ENCODE measurements around the gene MLN. TPM values are rescaled to one million over a fixed set of nuclear protein-coding genes. Genes with fewer than 3 reads are reported as not detected.

The MLN gene
- polyA plus RNA-seq, 1 of the 3 experiments (the other 2 are of a cell fraction) = not detected

GRCh38 chr6:33771146-33772081 is 32.4 kb downstream of the MLN start (continued):
- TF ChIP-seq REST (IDR thresholded peaks at IDR 0.05; ENCODE audit: low read depth, low read length) (no peak), TCF12 (IDR thresholded peaks at IDR 0.05) (peak; percentile 61), YY1 (IDR thresholded peaks at IDR 0.05; ENCODE audit: low read depth) (peak; percentile 39; the same call in 1 of the 2 replicates), JUND (IDR thresholded peaks at IDR 0.05) (no peak), RFX5 (IDR thresholded peaks at IDR 0.05; ENCODE audit: low read length) (no peak), SMC3 (IDR thresholded peaks at IDR 0.05; ENCODE audit: low read depth, low read length) (peak; percentile 84), RXRA (IDR thresholded peaks at IDR 0.05; ENCODE audit: borderline replicate concordance, low read depth) (no peak), GABPA (IDR thresholded peaks at IDR 0.05; ENCODE audit: low read depth) (no peak), EZH2phosphoT487 (IDR thresholded peaks at IDR 0.05; ENCODE audit: borderline replicate concordance, low read depth) (no peak), EP300 (IDR thresholded peaks at IDR 0.05; ENCODE audit: borderline replicate concordance in 1 of 2, low read depth in 1 of 2, low read length in 1 of 2) (peak; percentile 30 to 68; a peak in 2 of 4 replicates), FOSL2 (IDR thresholded peaks at IDR 0.05; ENCODE audit: borderline replicate concordance, low read depth) (peak; percentile 14; the same call in 1 of the 2 replicates), CHD2 (IDR thresholded peaks at IDR 0.05; ENCODE audit: low read length, partially characterized antibody) (no peak), TAF1 (IDR thresholded peaks at IDR 0.05; ENCODE audit: borderline replicate concordance, low read depth, low read length) (no peak), IRF3 (IDR thresholded peaks at IDR 0.05; ENCODE audit: low read depth, low read length) (no peak), RAD21 (IDR thresholded peaks at IDR 0.05; ENCODE audit: low read length) (peak; percentile 84), RCOR1 (IDR thresholded peaks at IDR 0.05; ENCODE audit: low read length) (no peak), ELF1 (IDR thresholded peaks at IDR 0.05) (peak; percentile 46; the same call in 1 of the 2 replicates), USF1 (IDR thresholded peaks at IDR 0.05; ENCODE audit: borderline replicate concordance, low read depth) (0 out of 2 replicates have a peak, but pooled peaks have one; percentile 5), PBX3 (IDR thresholded peaks at IDR 0.05) (peak; percentile 5; the same call in 1 of the 2 replicates)
- TF ChIP-seq, protein P1, sequence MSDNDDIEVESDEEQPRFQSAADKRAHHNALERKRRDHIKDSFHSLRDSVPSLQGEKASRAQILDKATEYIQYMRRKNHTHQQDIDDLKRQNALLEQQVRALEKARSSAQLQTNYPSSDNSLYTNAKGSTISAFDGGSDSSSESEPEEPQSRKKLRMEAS (IDR thresholded peaks at IDR 0.05; ENCODE audit: low read depth) = peak; percentile 14
- TF ChIP-seq, protein P2, sequence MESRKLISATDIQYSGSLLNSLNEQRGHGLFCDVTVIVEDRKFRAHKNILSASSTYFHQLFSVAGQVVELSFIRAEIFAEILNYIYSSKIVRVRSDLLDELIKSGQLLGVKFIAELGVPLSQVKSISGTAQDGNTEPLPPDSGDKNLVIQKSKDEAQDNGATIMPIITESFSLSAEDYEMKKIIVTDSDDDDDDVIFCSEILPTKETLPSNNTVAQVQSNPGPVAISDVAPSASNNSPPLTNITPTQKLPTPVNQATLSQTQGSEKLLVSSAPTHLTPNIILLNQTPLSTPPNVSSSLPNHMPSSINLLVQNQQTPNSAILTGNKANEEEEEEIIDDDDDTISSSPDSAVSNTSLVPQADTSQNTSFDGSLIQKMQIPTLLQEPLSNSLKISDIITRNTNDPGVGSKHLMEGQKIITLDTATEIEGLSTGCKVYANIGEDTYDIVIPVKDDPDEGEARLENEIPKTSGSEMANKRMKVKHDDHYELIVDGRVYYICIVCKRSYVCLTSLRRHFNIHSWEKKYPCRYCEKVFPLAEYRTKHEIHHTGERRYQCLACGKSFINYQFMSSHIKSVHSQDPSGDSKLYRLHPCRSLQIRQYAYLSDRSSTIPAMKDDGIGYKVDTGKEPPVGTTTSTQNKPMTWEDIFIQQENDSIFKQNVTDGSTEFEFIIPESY (IDR thresholded peaks at IDR 0.05; ENCODE audit: borderline replicate concordance, low read depth) = no peak

Measured in SK-N-SH (cell line).